ENCODE measurements around the gene ERCC4.

ERCC4 gene

GRCh38 chr16:13973321-13974023 lies 53.5 kb downstream of the ERCC4 start:
- no peak for DNase-seq (ENCODE audit: low read depth)
- TF ChIP-seq CTCF (IDR thresholded peaks at IDR 0.05; ENCODE audit: low read depth, low read length, missing control alignments), result no peak
- H3K4me3 ChIP-seq (ENCODE audit: low read depth, low read length), result no peak overlapping the region
- in situ Hi-C loops (cut with HindIII; ENCODE audit: low sequenced_read_pairs), result no loop called here

GRCh38 chr16:13977177-13977576 lies 57.2 kb downstream of the ERCC4 start:
- no peak for DNase-seq (ENCODE audit: low read depth)
- no peak for TF ChIP-seq CTCF (IDR thresholded peaks at IDR 0.05; ENCODE audit: low read depth, low read length, missing control alignments)
- H3K4me3 ChIP-seq (ENCODE audit: low read depth, low read length), result no peak overlapping the region
- in situ Hi-C loops (cut with HindIII; ENCODE audit: low sequenced_read_pairs), result no loop called here

- H3K4me3 ChIP-seq (ENCODE audit: low read depth, low read length), result no peak overlapping the region
- DNase-seq (ENCODE audit: low read depth), result peak; percentile 87
- in situ Hi-C loops (cut with HindIII; ENCODE audit: low sequenced_read_pairs), result no loop called here
- TF ChIP-seq CTCF (IDR thresholded peaks at IDR 0.05; ENCODE audit: low read depth, low read length, missing control alignments), result no peak
Measured at GRCh38 chr16:13982451-13982850, 62.5 kb downstream of the ERCC4 start.

- no peak for DNase-seq (ENCODE audit: low read depth)
- in situ Hi-C loops (cut with HindIII; ENCODE audit: low sequenced_read_pairs), result no loop called here
- TF ChIP-seq CTCF (IDR thresholded peaks at IDR 0.05; ENCODE audit: low read depth, low read length, missing control alignments), result no peak
- H3K4me3 ChIP-seq (ENCODE audit: low read depth, low read length), result no peak overlapping the region
Measured at GRCh38 chr16:13983625-13984024, 63.7 kb downstream of the ERCC4 start.

- DNase-seq (ENCODE audit: low read depth), result no peak
- no peak overlapping the region for H3K4me3 ChIP-seq (ENCODE audit: low read depth, low read length)
- in situ Hi-C loops (cut with HindIII; ENCODE audit: low sequenced_read_pairs), result no loop called here
- TF ChIP-seq CTCF (IDR thresholded peaks at IDR 0.05; ENCODE audit: low read depth, low read length, missing control alignments), result no peak
Measured at GRCh38 chr16:13984794-13985193, 64.8 kb downstream of the ERCC4 start.

GRCh38 chr16:13988038-13988437 lies 68.1 kb downstream of the ERCC4 start:
- no peak for TF ChIP-seq CTCF (IDR thresholded peaks at IDR 0.05; ENCODE audit: low read depth, low read length, missing control alignments)
- no peak for DNase-seq (ENCODE audit: low read depth)
- in situ Hi-C loops (cut with HindIII; ENCODE audit: low sequenced_read_pairs), result no loop called here
- no peak overlapping the region for H3K4me3 ChIP-seq (ENCODE audit: low read depth, low read length)

Measured in astrocyte of the cerebellum (primary cell).